HG03097 (cell line): ENCODE data around the gene WASHC2C.
"Not testable (repeated sequence)": the region's sequence is repeated elsewhere in the genome, so short reads cannot be mapped to it uniquely, and the experiment has no call there.

Experiments
- ATAC-seq: cut with Tn5 transposase; IDR thresholded peaks from one replicate; pipeline ENCODE4 v1.9.1; 2021; ENCODE audit not compliant: unreplicated experiment, low FRiP score

The WASHC2C gene

DNA sequence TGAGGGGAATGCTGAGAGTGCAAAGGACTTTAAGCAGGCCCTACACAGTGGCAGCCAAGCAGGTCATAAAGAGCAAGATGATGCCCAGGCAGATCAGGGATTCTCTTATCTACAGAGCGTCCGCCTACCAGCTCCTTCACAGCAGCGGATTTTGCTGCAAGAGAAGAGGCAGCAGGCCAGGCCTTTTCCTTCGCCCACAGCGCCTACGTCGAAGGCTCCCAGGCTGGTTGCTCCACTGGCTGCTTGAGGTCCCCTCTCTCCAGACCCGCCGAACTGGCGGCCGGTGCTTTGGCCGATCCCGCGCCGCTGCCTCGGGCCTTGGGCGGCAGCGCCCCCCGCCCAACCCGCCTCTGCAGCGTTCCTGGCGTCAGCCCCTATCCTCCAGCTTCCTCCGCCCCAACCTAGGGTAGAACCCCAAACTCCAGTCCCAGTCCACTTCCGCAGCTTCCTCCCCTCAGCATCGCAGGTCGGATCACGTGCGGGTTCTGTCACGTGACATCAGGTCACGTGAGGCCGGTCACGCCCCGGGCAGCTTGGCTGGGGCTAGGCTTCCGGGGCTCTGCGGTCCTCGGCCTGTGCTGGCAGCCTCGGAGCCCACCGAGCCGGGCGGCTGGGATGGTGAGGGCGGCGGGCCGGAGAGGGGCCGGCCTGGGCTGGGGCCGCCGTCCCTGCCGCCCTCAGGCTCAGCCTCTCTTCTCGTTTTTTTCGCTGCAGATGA lies at the start of gene WASHC2C:
WASHC2C (plus strand) TSS at position 564 of the 718 bp plus-strand sequence; CDS start at position 616, 52 bp downstream.
- peak; percentile 91 for ATAC-seq

DNA sequence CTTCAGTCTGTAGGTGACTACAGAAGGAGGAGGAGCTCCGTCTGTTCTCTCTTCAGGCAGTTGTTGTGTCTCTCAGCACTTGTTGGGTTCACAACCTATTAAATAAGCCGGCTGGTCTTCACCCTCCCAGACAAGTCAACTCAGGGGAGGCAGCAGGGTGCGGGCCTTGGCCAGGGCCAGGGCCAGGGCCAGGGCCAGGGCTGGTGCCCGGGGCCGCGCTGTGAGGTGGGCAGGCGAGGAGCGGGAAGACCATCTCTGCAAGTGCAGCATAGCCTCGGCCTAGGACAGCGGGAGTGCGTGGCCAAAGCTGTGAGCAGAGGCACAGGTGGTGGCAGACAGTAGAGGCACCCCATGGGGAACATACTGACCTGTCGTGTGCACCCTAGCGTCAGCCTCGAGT lies 48.6 kb upstream of the WASHC2C start:
- ATAC-seq = not testable (repeated sequence)

GRCh38 chr10:45710200-45710796 lies 16.8 kb upstream of the WASHC2C start:
- ATAC-seq = peak; percentile 65

- not testable (repeated sequence) for ATAC-seq
These were observed 15.8 kb upstream of the WASHC2C start for GRCh38 chr10:45711223-45711622.

DNA sequence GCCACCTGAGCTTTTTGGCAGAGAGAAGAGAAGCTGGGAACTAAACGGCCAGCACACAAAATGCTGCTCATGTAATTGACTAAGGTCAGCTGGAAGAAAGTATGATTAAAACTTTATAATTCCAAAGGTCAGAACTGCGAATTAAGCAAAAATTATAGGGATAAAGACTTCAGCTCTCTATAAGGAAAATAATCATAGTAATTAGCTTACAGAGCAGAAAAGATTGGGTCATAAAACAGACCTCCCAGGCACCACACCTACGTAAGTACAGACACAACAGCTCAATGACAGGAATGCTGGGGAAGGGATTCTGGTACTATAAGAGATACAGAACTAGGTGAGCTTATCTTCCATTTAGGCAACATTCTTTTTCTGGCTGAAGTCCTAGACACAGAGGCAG lies 10.0 kb upstream of the WASHC2C start:
- ATAC-seq = not testable (repeated sequence)

GRCh38 chr10:45717642-45718041 lies 9.4 kb upstream of the WASHC2C start:
- ATAC-seq = not testable (repeated sequence)

DNA sequence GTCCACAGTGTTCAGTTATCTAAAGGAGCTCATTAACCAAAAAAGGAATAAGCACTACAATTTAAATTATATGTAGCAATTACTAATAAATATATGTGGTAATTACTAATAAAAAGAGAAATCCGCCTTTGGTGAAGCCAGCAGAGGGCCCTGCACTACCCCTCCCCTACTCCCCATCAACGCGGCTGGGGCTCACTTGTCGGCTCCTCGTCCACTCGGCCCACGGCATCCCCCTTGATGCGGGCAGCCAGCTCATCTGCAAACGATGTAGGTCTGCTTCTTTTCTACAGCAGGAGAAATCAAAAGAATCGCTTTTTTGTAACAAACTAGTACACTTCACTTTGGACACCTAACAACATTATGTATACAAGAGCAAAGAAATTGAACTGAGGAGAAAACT lies 5.6 kb upstream of the WASHC2C start:
- ATAC-seq = not testable (repeated sequence)

- ATAC-seq = not testable (repeated sequence)
These were observed 3.2 kb upstream of the WASHC2C start for GRCh38 chr10:45723851-45724250.

DNA sequence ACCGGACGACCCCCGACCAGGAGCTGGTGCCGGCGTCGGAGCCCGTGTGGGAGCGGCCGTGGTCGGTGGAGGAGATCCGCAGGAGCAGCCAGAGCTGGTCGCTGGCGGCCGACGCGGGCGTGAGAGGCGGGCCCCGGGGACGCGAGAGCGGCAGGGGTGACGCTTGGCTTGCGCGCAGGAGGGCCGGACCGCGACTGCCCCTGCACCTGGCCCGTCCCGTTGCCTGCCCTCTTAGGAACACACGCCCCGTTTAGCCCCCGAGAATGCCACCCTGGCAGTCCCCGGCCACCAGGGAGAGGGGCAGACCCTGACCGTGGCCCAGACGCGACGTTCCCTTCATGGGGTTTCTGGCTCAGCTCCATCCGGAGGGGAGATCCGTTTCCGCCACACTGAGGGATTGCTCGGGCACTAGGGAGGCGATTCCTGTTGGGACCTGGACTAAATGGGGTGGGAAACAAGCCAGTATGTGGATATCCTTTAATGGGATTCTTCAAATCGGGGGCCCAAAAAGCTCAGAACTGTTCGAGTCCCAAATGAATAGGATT lies 427 bp downstream of the WASHC2C start:
- ATAC-seq = peak; percentile 39

DNA sequence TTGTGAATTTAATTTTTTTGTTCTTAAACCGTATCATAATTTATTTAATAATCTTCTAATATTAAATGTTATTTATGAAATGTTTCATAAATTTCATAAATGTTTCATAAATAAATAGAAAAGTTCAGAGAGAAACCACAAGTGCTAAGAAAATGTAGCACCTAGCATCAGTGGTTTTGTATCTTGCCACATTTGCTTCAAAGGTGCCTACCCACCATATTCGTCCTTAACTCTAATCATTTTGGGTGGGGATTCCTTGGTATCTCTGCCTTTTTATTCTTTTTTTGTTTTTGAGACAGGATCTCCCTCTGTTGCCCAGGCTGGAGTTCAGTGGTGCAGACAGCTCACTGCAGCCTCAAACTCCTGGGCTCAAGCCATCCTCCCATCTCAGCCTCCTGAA lies 7.4 kb downstream of the WASHC2C start:
- not testable (repeated sequence) for ATAC-seq

DNA sequence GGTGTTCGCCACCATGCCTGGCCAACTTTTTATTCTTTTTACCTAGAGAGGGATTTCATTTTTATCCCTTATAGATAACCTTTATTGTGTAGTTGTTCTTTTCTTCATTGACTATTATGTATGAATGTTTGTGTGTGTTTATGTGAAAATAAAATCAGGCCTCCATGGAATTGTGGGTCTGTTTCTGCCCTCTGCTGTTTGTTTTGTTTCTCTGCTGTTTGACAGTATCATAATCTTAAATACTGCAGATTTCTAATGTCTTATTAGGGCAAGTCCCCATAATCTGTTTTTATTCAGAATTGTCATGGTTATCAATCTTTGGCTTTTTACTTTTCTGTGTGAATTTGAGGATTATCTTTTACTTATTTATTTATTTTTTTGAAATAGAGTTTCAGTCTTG lies 7.8 kb downstream of the WASHC2C start:
- ATAC-seq = not testable (repeated sequence)

DNA sequence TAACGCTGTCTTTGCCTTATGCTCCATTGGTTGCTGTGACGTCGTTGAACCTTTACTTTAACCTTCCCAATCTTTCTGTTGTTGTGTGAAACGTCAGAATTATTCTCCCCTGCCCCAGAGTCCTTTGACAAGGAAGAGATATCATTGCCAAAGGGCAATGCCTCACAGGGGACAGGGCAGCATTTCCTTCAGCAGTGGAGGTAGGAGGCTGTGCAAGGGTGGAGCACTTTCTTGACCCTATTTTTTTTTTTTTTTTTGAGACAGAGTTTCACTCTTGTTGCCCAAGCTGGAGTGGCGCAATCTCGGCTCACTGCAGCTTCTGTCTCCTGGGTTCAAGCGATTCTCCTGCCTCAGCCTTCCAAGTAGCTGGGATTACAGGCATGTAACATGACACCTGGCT lies 14.5 kb downstream of the WASHC2C start:
- not testable (repeated sequence) for ATAC-seq

DNA sequence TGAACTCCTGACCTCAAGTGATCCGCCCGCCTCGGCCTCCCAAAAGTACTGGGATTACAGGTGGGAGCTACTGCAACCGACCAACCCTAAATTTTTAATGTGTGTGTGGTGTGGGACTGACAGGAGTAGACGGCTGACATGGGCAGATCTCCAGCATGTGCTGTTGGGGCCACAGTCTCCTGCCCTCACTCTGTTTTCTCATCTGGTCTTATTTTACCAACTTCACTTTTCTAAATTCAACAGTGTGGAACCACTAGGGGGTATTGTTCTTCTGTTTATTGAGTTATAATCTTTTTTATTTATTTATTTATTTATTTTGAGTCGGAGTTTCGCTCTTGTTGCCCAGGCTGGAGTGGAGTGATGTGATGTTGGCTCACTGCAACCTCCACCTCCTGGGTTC lies 14.9 kb downstream of the WASHC2C start:
- not testable (repeated sequence) for ATAC-seq

GRCh38 chr10:45751141-45751540 lies 24.1 kb downstream of the WASHC2C start:
- not testable (repeated sequence) for ATAC-seq

DNA sequence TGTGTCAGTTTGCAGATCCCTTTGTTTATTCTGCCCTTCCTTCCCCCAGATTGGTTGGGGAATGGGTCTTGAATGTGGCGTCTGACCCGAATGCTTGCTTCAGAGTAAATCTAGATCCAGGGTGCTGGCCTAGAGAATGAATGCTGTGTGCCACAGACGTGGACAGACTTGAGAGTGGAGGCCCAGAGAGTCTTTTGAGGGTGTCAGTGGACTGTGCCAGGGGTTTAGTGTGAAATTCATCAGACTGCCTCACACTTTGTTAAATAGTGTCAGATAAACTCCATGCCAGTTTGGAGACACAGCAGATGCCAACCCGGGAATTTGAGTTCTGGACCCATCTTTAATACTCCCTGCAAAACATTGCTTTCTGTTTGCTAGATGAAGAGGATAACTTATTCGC lies 25.1 kb downstream of the WASHC2C start:
- ATAC-seq = not testable (repeated sequence)

DNA sequence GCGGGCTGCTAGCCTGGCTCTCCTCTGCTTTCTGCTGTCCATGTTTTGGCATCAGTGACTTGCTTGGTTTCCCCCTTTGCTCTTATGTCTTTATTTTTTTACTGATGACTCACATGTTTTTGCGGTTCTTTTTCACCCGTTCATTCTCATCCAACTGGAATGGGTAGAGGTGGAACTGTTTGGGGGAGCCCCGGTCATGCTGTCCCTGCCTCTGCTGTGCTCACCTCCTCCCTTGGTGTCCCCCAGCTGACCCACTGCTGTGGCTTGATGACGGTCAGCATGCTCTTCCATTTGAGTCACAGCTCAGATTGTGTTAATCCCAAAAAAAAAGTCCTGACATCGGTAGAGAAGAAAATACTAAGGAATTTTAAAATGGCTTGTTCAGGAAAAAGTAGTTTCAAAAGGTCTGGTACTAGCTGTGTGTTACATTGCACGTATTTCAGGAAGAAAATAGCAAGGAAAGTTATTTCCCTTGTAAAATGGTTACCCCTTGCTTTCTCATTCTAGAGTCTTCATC lies 27.0 kb downstream of the WASHC2C start:
- ATAC-seq = not testable (repeated sequence)

- ATAC-seq = not testable (repeated sequence)
These were observed 28.0 kb downstream of the WASHC2C start for GRCh38 chr10:45755083-45755482.

DNA sequence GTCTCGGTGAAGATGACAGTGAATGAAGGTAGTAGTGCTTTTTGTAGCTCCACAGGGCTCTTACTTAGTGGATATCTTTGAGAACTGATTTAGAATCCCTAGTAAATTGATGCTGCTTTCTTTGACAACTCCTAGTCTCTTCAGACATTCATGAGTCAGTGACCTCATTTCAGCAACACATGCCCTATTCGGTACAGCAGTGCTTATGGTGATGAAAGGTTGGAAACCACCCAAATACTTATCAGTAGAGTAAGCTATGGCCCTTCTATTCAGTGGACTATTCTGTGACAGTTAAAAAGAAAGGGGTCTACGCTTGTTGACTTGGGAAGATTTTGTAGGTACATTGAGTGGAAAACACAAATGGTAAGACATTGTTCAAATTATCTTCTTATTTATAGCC lies 29.0 kb downstream of the WASHC2C start:
- not testable (repeated sequence) for ATAC-seq

DNA sequence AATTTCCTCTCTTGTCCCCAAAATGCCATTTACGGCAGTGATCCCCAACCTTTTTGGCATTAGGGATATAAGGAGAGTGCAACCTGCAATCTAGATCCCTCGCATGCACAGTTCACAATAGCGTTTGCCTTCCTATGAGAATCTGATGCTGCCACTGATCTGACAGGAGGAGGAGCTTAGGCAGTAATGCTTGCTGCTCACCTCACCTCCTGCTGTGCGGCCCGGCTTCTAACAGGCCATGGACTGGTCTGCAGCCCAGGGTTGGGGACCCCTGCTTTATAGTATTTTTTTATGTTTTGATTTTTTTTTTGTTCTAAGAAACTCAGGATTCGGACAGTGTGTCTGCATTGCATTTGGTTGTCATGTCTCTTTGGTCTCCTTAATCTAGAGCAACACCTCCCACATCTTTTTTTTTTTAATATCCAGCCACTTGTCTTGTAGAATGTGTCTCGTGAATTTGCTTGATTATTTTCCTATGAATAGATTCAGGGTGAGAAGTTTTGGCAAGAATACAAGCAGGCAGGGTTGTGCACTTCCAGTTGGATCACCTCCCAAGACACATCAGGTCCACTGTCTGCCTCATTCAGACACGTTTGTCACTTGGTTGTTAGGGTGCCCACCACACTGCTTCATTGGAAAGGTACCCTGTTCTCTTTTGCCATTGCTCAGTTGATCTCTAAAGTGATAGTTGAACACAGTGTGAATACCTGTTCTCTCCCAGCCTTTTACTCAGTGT lies 30.8 kb downstream of the WASHC2C start:
- ATAC-seq = not testable (repeated sequence)

DNA sequence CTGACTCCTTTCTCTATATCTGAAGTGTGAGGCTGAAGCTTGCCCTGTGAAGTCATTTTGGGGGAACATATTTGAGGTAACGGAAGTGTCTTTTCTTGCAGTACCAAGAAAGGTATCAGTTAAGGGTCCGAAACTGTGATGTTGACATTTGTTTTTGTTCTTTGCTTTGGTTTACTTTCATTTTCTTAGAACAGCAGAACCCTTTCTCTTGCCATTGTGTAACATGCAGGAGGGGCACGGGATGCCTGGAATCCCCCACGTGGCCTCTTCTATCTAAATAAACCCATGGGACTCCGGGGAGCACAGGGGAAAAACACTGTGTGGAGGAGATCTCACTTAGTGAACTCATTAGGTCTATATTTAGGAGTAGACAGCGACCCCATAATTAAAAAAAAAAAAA lies 34.6 kb downstream of the WASHC2C start:
- ATAC-seq = not testable (repeated sequence)

GRCh38 chr10:45763037-45763436 lies 36.0 kb downstream of the WASHC2C start:
- not testable (repeated sequence) for ATAC-seq
